HG03558 (cell line): ENCODE results near the gene ZER1.
A peak's percentile ranks its signal among the peaks of the same experiment; 100 is the strongest.

Experiments
- ATAC-seq: cut with Tn5 transposase; IDR thresholded peaks from one replicate; pipeline ENCODE4 v1.9.1; 2021; ENCODE audit warnings: moderate number of reproducible peaks; ENCODE audit not compliant: unreplicated experiment; ENCODE audit errors: extremely low read depth

The ZER1 gene

DNA sequence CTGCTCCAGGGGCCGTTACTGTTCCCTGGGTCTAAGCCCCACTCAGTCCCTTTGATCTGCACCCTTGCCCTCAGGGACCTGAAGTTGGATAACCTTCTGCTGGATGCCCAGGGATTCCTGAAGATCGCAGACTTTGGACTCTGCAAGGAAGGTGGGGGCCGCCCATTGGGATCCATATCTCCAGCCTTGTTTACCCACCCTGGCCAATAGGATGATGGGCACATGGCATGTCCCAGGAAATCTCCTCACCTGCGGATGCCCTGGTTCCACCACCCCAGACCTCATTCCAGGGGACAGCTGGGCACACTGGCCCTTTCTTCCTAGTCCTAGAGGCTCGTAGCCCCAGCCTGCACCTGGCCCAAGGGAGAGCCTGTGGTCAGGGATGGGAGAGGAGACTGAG is 53.3 kb downstream of the ZER1 start:
- no peak for ATAC-seq

GRCh38 chr9:128718047-128718446 is 53.7 kb downstream of the ZER1 start:
- ATAC-seq: no peak

GRCh38 chr9:128716581-128717254 is 55.0 kb downstream of the ZER1 start:
- no peak for ATAC-seq

DNA sequence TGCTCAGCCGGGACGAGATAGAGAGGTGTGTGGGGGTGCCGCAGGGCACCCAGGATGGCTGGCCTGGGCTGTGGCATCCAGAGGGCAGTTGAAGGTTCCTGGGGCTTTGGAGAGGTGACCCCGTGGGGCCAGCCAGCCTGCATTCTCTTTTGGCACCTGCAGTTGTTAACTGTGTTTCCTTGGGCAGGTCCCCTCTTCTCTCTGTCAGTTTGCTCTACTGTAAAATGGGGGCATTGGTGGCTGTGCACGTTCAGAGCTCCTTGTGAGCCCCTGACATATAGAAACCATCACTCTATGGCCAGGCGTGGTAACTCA is 56.3 kb downstream of the ZER1 start:
- ATAC-seq: no peak

- no peak for ATAC-seq
These were observed 56.9 kb downstream of the ZER1 start for GRCh38 chr9:128714586-128715435.

DNA sequence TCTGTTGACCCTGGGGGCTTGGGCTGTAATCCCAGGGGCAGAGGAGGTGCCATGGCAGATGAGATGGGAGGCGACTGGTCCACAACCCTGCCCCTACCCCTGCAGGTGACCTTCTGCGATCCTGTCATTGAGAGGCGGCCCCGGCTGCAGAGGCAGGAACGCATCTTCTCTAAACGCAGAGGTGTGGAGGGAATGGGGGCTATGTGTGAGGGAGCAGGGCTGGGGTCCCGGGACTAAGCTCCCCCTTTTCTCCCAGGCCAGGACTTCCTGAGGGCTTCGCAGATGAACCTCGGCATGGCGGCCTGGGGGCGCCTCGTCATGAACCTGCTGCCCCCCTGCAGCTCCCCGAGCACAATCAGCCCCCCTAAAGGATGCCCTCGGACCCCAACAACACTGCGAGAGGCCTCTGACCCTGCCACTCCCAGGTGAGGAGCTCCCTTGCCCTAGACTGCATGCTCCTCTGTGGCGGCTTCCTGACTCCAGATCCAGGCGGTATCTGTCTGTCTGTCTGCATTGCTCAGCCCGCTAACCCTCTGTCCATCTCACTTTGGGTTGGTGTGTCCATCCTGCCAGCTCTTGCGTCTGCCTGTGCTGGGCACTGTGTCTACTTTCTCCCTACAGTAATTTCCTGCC is 57.7 kb downstream of the ZER1 start:
- no peak for ATAC-seq

DNA sequence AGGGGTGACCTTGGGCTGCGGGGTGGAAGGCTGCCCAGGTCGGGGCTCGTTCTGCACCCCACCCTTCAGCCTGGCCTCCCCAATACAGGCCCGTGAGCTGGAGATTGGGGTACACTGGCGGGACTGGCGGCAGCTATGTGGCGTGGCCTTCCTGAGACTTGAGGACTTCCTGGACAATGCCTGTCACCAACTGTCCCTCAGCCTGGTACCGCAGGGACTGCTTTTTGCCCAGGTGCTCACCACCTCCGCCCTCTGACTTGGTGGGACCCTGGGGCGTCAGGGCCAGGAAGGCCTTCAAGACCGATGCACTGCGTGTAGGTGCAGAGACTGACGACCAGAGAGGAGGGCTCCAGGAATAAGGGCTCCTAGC is 58.3 kb downstream of the ZER1 start:
- ATAC-seq: no peak

- no peak for ATAC-seq
These were observed 59.0 kb downstream of the ZER1 start for GRCh38 chr9:128712451-128713410.

DNA sequence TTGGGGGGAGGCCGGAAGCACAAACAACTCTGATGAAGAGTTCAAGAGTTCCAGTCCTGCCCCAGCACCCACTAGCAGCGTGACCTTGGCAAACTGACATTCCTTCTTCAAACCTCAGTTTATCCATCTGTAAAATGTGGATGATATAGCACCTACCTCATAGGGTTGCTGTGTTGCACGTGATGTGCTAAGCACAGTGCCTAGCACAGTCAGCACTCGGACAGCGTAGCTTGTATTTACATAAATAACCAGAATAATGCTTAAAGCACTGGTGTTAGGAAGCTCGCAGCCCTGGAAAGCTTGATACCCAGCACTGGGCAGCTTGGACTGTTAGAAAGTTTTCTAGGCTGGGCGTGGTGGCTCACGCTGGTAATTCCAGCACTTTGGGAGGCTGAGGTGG is 64.3 kb downstream of the ZER1 start:
- ATAC-seq: no peak

DNA sequence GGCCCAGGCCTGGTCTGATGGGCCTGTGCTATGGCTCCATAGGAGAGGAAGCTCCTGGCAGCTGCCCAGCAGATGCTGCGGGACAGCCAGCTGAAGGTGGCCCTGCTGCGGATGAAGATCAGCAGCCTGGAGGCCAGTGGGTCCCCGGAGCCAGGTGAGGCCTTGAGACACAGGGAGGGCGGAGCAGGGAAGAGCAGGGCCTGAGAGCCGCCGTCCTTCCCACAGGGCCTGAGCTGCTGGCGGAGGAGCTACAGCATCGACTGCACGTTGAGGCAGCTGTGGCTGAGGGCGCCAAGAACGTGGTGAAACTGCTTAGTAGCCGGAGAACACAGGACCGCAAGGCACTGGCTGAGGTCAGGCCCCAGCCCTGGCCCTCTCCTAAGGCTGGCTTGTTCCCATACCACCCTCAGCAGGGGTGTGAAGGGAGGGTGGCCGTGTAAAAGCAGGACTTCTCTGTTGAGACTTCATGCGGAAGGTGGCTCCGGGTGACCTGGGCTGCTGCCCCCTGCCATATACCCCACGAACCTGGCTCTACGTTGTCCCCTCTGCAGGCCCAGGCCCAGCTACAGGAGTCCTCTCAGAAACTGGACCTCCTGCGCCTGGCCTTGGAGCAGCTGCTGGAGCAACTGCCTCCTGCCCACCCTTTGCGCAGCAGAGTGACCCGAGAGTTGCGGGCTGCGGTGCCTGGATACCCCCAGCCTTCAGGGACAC is 64.9 kb downstream of the ZER1 start:
- ATAC-seq: no peak

GRCh38 chr9:128706045-128706444 is 65.7 kb downstream of the ZER1 start:
- no peak for ATAC-seq

GRCh38 chr9:128705051-128705965 is 66.4 kb downstream of the ZER1 start:
- no peak for ATAC-seq

DNA sequence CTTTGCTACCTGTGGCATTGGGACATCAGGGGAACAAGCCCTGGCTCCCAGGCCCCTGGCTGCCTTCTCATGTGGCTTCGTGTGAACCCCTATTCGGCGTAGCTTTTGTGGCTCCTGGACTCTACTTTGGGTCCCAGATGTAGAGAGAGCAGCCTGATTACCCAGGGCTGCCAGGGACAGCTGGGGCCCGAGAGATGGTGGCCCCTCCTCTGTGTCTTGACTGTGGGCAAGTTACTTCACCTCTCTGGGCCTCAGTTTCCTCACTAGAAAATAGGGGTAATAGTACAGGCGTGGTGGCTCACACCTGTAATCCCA is 67.4 kb downstream of the ZER1 start:
- ATAC-seq: no peak

DNA sequence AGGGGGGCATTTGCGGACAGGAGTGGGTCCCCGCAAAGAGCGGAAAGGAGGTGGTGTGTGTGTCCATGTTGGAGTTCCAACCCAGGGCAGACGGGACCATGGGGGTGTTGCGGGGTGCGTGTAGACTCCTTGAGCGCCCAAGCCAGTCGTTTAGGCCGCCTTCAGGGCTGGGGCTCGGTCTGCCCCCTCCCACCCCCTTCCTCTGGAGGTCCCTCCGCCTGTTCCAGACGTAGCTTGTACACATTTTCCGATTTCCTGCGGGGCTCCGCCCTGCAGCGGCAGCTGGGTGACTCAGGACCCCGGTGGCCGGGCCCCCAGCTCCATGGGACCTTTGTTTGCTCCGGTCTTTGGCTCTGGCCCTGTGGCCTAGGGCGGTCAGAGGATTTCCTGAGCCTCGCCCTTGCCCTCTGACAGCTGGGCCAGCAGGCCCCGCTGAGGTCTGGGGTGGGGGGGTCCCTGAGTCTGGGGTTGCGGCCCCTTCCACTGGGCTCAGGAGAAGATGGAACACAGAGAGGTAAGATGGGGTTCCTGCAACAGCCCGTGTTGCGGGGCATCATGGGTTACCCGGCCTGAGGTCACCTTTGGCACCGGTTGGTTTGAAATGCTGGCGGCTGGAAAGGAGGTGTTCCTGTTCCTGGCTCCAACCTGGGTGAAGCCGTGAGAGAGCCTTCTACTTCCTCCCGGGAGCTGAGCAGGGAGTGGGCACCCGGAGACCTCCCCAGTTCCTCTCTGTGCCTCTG is 67.9 kb downstream of the ZER1 start:
- ATAC-seq: no peak

DNA sequence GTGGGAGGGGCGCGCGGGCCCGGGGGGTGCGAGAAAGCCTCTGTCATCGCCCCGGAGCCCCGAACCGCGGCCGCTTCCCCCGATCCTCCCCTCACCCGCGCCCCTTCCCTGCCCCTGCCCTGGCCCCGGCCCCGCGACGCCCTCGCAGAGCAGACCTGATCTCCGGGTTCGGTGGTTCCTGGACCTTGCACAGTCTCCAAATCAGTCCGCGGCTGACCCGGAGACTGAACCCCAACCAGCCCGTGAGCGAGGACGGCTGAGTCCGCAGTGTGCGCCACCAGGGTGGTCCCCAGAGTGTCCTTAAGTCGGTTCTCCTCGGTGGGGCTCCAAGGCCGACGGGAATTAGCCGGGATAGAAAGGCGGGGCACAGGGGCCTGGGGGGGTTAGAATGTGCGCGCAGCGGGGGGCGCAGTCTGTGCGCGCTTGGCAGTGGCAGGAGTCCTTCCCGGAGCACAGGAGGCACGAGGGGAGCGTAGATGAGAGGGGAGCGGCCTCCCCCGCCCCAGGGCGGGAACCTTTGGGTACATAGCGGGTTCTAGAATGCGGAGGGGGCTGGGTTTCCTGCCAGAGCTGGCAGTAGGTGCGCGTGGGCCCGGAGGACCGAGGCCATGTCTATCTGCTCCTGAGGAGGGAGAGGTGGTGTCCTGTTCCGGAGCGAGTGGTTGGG is 68.6 kb downstream of the ZER1 start:
- no peak for ATAC-seq

DNA sequence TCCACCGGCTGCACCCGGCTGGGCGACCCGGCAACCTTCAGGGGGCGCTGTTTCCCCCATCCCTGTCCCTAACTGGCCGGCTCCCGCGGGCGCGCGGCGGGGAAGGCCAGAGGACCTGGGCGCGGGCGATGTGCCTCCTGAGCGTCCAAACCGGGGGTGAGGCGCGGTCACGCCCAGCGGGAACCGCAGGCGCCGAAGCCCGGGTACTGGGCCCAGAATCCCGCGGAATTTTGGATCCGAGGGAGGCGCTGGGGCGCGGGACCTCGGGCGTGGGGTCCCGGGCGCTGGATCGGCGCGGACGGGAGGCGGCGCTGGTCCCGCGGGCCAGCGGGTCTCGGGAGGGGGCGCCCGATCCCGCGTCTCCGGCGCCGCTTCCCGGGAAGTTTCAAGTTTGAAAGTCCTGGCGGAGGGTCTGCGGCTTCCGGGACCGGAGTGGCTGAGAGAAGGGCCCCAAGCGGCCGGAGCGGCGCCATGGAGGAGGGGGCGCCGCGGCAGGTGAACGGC is 69.2 kb downstream of the ZER1 start, which contains the start of gene PKN3:
PKN3 (plus strand) TSS at position 59 of the 504 bp plus-strand sequence; CDS start at position 472, 413 bp downstream.
- peak; percentile 48 for ATAC-seq

GRCh38 chr9:128701227-128701854 is 70.4 kb downstream of the ZER1 start:
- ATAC-seq: no peak
